Subcutaneous abdominal adipose tissue (tissue), 5 donors: ENCODE measurements around the gene PYCARD.
A peak's percentile ranks its signal among the peaks of the same experiment; 100 is the strongest.
"Not testable (repeated sequence)": the region's sequence is repeated elsewhere in the genome, so short reads cannot be mapped to it uniquely, and the experiment has no call there.

ENCODE experiments used
- H3K27ac ChIP-seq: one replicate; pipeline ENCODE4 v1.7.0; 2013; ENCODE audit warnings: low read depth, mild to moderate bottlenecking, inconsistent platforms, low read length, moderate library complexity
- H3K27me3 ChIP-seq, 5 donors: one replicate each; pipeline ENCODE4 v1.7.0; 2013; ENCODE audit warnings: low read length in 5 of 5, inconsistent platforms in 1 of 5; ENCODE audit not compliant: control insufficient read depth in 5 of 5, insufficient read depth in 4 of 5
- H3K36me3 ChIP-seq, 5 donors: one replicate each; pipeline ENCODE4 v1.7.0; 2013; ENCODE audit warnings: low read length in 5 of 5; ENCODE audit not compliant: control insufficient read depth in 5 of 5, insufficient read depth in 5 of 5
- H3K4me1 ChIP-seq, 5 donors: one replicate each; pipeline ENCODE4 v1.7.0; 2013; ENCODE audit warnings: low read length in 5 of 5, mild to moderate bottlenecking in 3 of 5, moderate library complexity in 1 of 5; ENCODE audit not compliant: control insufficient read depth in 5 of 5, insufficient read depth in 5 of 5
- H3K4me3 ChIP-seq, 5 donors: one replicate each; pipeline ENCODE4 v1.7.0; 2013; ENCODE audit warnings: low read length in 5 of 5, low read depth in 1 of 5
- H3K9ac ChIP-seq, 5 donors: one replicate each; pipeline ENCODE4 v1.7.0; 2013; ENCODE audit warnings: low read length in 5 of 5, mild to moderate bottlenecking in 4 of 5, moderate library complexity in 3 of 5
- H3K9me3 ChIP-seq, 5 donors: one replicate each; pipeline ENCODE4 v1.7.0; 2013; ENCODE audit warnings: low read length in 5 of 5; ENCODE audit not compliant: control insufficient read depth in 5 of 5
- donor health status: healthy.
- donor health status: healthy.
- donor health status: healthy.
- donor health status: healthy.
- donor health status: healthy.

Gene PYCARD

DNA sequence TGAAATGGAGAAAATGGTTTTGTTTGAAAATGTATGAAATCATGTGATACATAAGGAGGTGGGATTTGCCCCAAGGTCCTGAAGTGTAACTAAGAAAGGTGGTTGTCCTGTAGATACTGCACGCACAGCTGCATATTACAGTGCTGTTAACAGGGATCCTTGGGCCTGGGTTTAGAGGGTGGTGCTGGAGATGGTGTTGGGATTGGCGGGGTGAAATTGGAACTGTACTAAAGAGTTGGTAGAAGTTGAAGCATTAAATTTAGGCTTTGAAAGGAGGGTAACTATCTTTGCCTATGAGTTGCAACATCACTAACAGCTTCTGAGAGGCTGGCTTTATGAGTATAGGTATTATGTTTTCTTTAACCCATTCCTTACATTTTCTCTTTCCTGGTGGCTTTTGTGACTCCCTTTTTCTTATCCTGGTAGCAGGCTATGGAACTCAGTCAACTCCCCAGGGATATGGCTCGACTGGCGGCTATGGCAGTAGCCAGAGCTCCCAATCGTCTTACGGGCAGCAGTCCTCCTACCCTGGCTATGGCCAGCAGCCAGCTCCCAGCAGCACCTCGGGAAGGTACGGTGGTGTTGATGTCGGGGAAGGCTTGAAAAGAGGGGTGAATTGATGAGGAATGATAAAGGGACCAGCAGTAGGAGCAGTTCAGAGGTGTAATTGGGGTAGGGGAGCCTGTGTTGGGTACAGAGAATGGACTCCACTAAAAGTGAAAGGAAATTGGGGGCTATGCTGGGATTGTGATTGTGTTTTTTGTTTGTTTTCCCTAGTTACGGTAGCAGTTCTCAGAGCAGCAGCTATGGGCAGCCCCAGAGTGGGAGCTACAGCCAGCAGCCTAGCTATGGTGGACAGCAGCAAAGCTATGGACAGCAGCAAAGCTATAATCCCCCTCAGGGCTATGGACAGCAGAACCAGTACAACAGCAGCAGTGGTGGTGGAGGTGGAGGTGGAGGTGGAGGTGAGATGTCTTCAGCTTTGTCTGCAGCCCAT lies 18.8 kb downstream of the PYCARD start:
- Histone ChIP-seq H3K4me3 (no peak overlapping the region), H3K9ac (peak overlapping the region in 1 of 5 donors; percentile 4), H3K27ac (no peak overlapping the region), H3K36me3 (peaks cover 27 to 66% (median 64%) of the 10 kb centered on the region in 5 donors), H3K4me1 (peaks cover 6 to 57% (median 42%) of the 10 kb centered on the region in 5 donors), H3K9me3 (no peaks in the 10 kb centered on the region), H3K27me3 (no peaks in the 10 kb centered on the region)

- H3K9me3 ChIP-seq, result no peaks in the 10 kb centered on the region
- H3K9ac ChIP-seq, result peak overlapping the region in 3 of 5 donors; percentile 16 to 59 (median 20)
- peaks cover 20 to 52% (median 50%) of the 10 kb centered on the region in 5 donors for H3K36me3 ChIP-seq
- peak overlapping the region; percentile 30 for H3K27ac ChIP-seq
- H3K4me3 ChIP-seq, result peak overlapping the region; percentile 50 to 98 (median 93)
- H3K4me1 ChIP-seq, result peaks cover 6 to 59% (median 44%) of the 10 kb centered on the region in 5 donors
- H3K27me3 ChIP-seq, result no peaks in the 10 kb centered on the region
Observed at GRCh38 chr16:31182391-31182790, 20.2 kb downstream of the PYCARD start.

DNA sequence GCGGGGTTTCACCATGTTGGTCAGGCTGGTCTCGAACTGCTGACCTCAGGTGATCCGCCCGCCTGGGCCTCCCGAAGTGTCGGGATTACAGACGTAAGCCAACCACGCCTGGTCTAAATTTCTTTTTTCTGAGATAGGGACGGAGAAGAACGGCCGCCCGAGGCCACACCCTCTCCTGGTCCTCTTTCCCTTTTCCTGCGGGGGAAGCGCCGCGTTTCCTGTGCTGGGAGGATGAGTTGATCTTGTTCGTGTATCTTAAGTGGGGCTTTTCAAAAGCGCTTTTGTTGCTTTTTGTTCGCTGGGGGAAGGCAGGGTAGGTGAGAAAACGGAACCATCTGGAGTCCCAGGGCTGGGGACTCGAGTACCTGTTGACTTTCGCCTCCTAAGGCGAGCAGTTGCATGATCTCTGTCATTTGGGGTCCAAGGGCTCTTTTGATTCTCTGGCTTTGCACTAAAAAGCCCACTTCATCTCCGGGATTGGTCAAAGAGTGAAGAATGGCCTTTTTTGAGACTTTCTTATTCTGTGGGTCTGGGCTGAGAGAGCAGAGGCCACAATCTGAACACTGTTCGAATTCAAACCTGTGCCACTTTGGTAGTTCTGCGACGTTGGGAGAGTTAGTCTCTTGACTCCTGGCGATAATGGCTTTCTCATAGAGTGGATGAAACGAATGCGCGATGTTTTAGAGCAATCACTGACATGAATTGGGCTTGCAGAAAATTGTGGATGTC lies 21.3 kb downstream of the PYCARD start:
- peak overlapping the region; percentile 1 to 94 (median 74) for H3K9ac ChIP-seq
- H3K27me3 ChIP-seq, result no peaks in the 10 kb centered on the region
- peaks cover 6 to 52% (median 44%) of the 10 kb centered on the region in 5 donors for H3K4me1 ChIP-seq
- peak overlapping the region; percentile 87 to 98 (median 93) for H3K4me3 ChIP-seq
- H3K27ac ChIP-seq, result peak overlapping the region; percentile 94
- peaks cover 12 to 41% (median 39%) of the 10 kb centered on the region in 5 donors for H3K36me3 ChIP-seq
- no peaks in the 10 kb centered on the region for H3K9me3 ChIP-seq

GRCh38 chr16:31179747-31180459 lies 22.7 kb downstream of the PYCARD start, which contains the start of gene FUS:
Gene FUS, plus strand, starts transcription at chr16:31180139. Its CDS starts 76 bp downstream, at chr16:31180215.
- Histone ChIP-seq H3K9me3 (no peaks in the 10 kb centered on the region), H3K4me3 (peak within 1 kb of the TSS; percentile 87 to 98 (median 93)), H3K27me3 (no peaks in the 10 kb centered on the region), H3K36me3 (peaks cover 0 to 27% (median 26%) of the 10 kb centered on the region in 5 donors), H3K9ac (peak within 1 kb of the TSS; percentile 48 to 96 (median 81)), H3K27ac (peak within 1 kb of the TSS; percentile 94), H3K4me1 (peaks cover 6 to 45% (median 40%) of the 10 kb centered on the region in 5 donors)

- Histone ChIP-seq H3K4me1 (peaks cover 6 to 45% (median 40%) of the 10 kb centered on the region in 5 donors), H3K27ac (peak overlapping the region; percentile 94), H3K36me3 (peaks cover 0 to 21% (median 20%) of the 10 kb centered on the region in 5 donors)
Observed at GRCh38 chr16:31179219-31179746, 23.3 kb downstream of the PYCARD start.

GRCh38 chr16:31177136-31177535 lies 25.4 kb downstream of the PYCARD start:
- no peaks in the 10 kb centered on the region for H3K27me3 ChIP-seq
- no peak overlapping the region for H3K9ac ChIP-seq
- no peak overlapping the region for H3K4me3 ChIP-seq
- H3K9me3 ChIP-seq, result no peaks in the 10 kb centered on the region
- H3K4me1 ChIP-seq, result peaks cover 3 to 25% (median 21%) of the 10 kb centered on the region in 5 donors
- H3K36me3 ChIP-seq, result no peaks in the 10 kb centered on the region
- H3K27ac ChIP-seq, result no peak overlapping the region

More at GRCh38 chr16:31179219-31179746, 23.3 kb downstream of the PYCARD start:
- Histone ChIP-seq H3K9ac (peak overlapping the region in 4 of 5 donors; percentile 74 to 96 (median 88)), H3K4me3 (peak overlapping the region; percentile 65 to 98 (median 93)), H3K27me3 (no peaks in the 10 kb centered on the region), H3K9me3 (no peaks in the 10 kb centered on the region)

- not testable (repeated sequence) for H3K36me3 ChIP-seq, H3K27me3 ChIP-seq, H3K9ac ChIP-seq, H3K9me3 ChIP-seq, H3K27ac ChIP-seq, H3K4me3 ChIP-seq, H3K4me1 ChIP-seq
Observed at GRCh38 chr16:31170048-31170447, 32.5 kb downstream of the PYCARD start.

DNA sequence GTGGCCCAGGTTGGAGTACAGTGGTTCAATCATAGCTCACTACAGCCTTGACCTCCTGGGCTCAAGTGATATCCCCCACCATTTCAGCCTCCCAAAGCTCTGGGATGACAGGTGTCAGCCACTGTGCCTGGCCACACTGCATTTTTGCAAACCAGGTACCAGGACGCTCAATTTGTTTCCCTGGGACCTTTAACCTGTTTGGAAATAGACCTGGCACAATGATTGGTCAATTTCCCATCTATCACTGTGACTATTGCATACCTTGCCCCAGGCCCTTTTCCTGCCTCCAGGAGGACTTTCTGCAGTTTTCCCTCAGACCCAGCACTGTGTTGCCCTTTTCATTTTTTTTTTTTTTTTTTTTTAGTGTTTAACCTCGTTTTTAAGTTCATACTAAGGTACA lies 33.7 kb downstream of the PYCARD start:
- H3K4me1 ChIP-seq, result no peaks in the 10 kb centered on the region
- no peaks in the 10 kb centered on the region for H3K9me3 ChIP-seq
- no peak overlapping the region for H3K27ac ChIP-seq
- H3K27me3 ChIP-seq, result no peaks in the 10 kb centered on the region
- no peak overlapping the region for H3K9ac ChIP-seq
- H3K36me3 ChIP-seq, result no peaks in the 10 kb centered on the region
- H3K4me3 ChIP-seq, result no peak overlapping the region

DNA sequence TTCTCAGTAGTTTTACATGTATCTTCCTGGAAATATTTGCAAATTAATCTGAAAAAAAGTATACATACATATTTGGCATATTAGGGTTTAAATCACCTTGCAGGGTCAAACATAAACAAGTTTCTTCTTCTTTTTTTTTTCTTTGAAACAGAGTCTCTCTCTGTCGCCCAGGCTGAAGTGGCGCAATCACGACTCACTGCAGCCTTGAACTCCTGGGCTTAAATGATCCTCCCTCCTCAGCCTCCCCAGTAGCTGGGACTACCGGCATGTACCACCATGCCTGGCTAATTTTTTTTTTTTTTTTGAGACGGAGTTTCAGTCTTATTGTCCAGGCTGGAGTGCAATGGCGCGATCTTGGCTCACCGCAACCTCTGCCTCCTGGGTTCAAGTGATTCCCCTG lies 35.2 kb downstream of the PYCARD start:
- H3K4me1 ChIP-seq, result no peaks in the 10 kb centered on the region
- no peaks in the 10 kb centered on the region for H3K9me3 ChIP-seq
- no peak overlapping the region for H3K4me3 ChIP-seq
- H3K36me3 ChIP-seq, result no peaks in the 10 kb centered on the region
- no peaks in the 10 kb centered on the region for H3K27me3 ChIP-seq
- H3K27ac ChIP-seq, result no peak overlapping the region
- H3K9ac ChIP-seq, result no peak overlapping the region
